GM23338 (cell line): ENCODE measurements around the gene PPFIBP2.

Experiments
- CREB1 ChIP-seq: fragments of 250-450 bp; sonication (Bioruptor Pico); IDR thresholded peaks from 2 replicates; pipeline ENCODE4 v1.5.0; 2020; ENCODE audit warnings: low read depth, mild to moderate bottlenecking, moderate library complexity
- EZH2 ChIP-seq: fragments of 200-600 bp; sonication (generic); IDR thresholded peaks from one replicate; pipeline ENCODE4 v1.8.0; 2017; ENCODE audit warnings: antibody characterized with exemption, mild to moderate bottlenecking, low read depth; ENCODE audit not compliant: unreplicated experiment
- EZH2phosphoT487 ChIP-seq: fragments of 200-600 bp; sonication (generic); IDR thresholded peaks from one replicate; pipeline ENCODE4 v1.8.1; 2018; ENCODE audit warnings: antibody characterized with exemption; ENCODE audit not compliant: unreplicated experiment
- JUNB ChIP-seq: IDR thresholded peaks from one replicate; pipeline ENCODE4 v1.6.1; 2016; ENCODE audit warnings: antibody characterized with exemption; ENCODE audit not compliant: unreplicated experiment
- NANOG ChIP-seq: IDR thresholded peaks from 2 replicates; pipeline ENCODE4 v1.6.1; 2016; ENCODE audit warnings: antibody characterized with exemption, borderline replicate concordance
- POLR2AphosphoS5 ChIP-seq: IDR thresholded peaks from 2 replicates; pipeline ENCODE4 v1.6.1; 2016; ENCODE audit warnings: antibody characterized with exemption, low read depth
- STAT1 ChIP-seq: IDR thresholded peaks from one replicate; pipeline ENCODE4 v1.6.1; 2016; ENCODE audit warnings: antibody characterized with exemption; ENCODE audit not compliant: unreplicated experiment
- ZNF114 ChIP-seq: fragments of 250-450 bp; sonication (Bioruptor Pico); IDR thresholded peaks from 2 replicates; pipeline ENCODE4 v1.5.0; 2020; ENCODE audit warnings: mild to moderate bottlenecking, moderate library complexity
- ZNF331 ChIP-seq: fragments of 250-450 bp; sonication (Bioruptor Pico); IDR thresholded peaks from 2 replicates; pipeline ENCODE4 v1.5.0; 2020; ENCODE audit warnings: low read depth, mild to moderate bottlenecking, moderate library complexity
- TF ChIP-seq, protein P1 (sequence below), 2 experiments: fragments of 200-600 bp in 1 of 2; sonication (generic) in 1 of 2; conservative IDR thresholded peaks; 2 replicates each; pipeline versions ENCODE4 v1.5.1 to v1.6.1; 2016 to 2017; ENCODE audit warnings: antibody characterized with exemption in 2 of 2, low read depth in 2 of 2, mild to moderate bottlenecking in 2 of 2, moderate library complexity in 1 of 2
- TF ChIP-seq, protein P2 (sequence below): IDR thresholded peaks from one replicate; pipeline ENCODE4 v1.6.1; 2018; ENCODE audit warnings: antibody characterized with exemption; ENCODE audit not compliant: unreplicated experiment
- TF ChIP-seq, protein P3 (sequence below): IDR thresholded peaks from 2 replicates; pipeline ENCODE4 v1.6.1; 2016; ENCODE audit warnings: antibody characterized with exemption
- TF ChIP-seq, protein P4 (sequence below): fragments of 250-450 bp; sonication (Bioruptor Pico); IDR thresholded peaks from 2 replicates; pipeline ENCODE4 v1.5.0; 2020; ENCODE audit warnings: mild to moderate bottlenecking, moderate library complexity

DNA sequence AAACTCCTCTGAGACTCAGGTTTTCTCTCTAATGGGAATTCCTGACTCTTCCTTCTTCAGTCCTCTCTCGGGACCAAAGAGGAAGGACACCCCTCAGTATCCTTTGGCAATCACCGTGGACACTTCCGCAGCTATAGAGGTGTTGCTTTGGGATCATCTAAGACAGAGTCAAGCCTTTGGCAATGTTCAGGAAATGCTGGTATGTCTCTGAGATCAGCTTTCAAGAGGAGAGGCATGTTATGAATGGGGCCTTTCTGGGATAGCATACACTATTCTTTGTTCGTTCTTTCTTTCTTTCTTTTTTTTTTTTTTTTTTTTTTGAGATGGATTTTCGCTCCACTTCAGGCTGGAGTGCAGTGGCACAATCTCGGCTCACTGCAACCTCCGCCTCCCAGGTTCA lies 42.7 kb upstream of the PPFIBP2 start:
- TF ChIP-seq, protein P1, sequence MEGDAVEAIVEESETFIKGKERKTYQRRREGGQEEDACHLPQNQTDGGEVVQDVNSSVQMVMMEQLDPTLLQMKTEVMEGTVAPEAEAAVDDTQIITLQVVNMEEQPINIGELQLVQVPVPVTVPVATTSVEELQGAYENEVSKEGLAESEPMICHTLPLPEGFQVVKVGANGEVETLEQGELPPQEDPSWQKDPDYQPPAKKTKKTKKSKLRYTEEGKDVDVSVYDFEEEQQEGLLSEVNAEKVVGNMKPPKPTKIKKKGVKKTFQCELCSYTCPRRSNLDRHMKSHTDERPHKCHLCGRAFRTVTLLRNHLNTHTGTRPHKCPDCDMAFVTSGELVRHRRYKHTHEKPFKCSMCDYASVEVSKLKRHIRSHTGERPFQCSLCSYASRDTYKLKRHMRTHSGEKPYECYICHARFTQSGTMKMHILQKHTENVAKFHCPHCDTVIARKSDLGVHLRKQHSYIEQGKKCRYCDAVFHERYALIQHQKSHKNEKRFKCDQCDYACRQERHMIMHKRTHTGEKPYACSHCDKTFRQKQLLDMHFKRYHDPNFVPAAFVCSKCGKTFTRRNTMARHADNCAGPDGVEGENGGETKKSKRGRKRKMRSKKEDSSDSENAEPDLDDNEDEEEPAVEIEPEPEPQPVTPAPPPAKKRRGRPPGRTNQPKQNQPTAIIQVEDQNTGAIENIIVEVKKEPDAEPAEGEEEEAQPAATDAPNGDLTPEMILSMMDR (conservative IDR thresholded peaks at IDR 0.05; ENCODE audit: low read depth in 2 of 2), result no peak
- no peak for TF ChIP-seq STAT1
- no peak for TF ChIP-seq CREB1 (CRISPR knock-in tag)
- TF ChIP-seq, protein P2, sequence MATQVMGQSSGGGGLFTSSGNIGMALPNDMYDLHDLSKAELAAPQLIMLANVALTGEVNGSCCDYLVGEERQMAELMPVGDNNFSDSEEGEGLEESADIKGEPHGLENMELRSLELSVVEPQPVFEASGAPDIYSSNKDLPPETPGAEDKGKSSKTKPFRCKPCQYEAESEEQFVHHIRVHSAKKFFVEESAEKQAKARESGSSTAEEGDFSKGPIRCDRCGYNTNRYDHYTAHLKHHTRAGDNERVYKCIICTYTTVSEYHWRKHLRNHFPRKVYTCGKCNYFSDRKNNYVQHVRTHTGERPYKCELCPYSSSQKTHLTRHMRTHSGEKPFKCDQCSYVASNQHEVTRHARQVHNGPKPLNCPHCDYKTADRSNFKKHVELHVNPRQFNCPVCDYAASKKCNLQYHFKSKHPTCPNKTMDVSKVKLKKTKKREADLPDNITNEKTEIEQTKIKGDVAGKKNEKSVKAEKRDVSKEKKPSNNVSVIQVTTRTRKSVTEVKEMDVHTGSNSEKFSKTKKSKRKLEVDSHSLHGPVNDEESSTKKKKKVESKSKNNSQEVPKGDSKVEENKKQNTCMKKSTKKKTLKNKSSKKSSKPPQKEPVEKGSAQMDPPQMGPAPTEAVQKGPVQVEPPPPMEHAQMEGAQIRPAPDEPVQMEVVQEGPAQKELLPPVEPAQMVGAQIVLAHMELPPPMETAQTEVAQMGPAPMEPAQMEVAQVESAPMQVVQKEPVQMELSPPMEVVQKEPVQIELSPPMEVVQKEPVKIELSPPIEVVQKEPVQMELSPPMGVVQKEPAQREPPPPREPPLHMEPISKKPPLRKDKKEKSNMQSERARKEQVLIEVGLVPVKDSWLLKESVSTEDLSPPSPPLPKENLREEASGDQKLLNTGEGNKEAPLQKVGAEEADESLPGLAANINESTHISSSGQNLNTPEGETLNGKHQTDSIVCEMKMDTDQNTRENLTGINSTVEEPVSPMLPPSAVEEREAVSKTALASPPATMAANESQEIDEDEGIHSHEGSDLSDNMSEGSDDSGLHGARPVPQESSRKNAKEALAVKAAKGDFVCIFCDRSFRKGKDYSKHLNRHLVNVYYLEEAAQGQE, result no peak
- TF ChIP-seq EZH2, result no peak
- TF ChIP-seq POLR2AphosphoS5, result no peak
- no peak for TF ChIP-seq EZH2phosphoT487
- TF ChIP-seq, protein P3, sequence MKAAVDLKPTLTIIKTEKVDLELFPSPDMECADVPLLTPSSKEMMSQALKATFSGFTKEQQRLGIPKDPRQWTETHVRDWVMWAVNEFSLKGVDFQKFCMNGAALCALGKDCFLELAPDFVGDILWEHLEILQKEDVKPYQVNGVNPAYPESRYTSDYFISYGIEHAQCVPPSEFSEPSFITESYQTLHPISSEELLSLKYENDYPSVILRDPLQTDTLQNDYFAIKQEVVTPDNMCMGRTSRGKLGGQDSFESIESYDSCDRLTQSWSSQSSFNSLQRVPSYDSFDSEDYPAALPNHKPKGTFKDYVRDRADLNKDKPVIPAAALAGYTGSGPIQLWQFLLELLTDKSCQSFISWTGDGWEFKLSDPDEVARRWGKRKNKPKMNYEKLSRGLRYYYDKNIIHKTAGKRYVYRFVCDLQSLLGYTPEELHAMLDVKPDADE, result no peak
- TF ChIP-seq JUNB, result no peak
- TF ChIP-seq ZNF331, result no peak
- TF ChIP-seq NANOG, result no peak
- no peak for TF ChIP-seq ZNF114 (CRISPR knock-in tag)
- TF ChIP-seq, protein P4, sequence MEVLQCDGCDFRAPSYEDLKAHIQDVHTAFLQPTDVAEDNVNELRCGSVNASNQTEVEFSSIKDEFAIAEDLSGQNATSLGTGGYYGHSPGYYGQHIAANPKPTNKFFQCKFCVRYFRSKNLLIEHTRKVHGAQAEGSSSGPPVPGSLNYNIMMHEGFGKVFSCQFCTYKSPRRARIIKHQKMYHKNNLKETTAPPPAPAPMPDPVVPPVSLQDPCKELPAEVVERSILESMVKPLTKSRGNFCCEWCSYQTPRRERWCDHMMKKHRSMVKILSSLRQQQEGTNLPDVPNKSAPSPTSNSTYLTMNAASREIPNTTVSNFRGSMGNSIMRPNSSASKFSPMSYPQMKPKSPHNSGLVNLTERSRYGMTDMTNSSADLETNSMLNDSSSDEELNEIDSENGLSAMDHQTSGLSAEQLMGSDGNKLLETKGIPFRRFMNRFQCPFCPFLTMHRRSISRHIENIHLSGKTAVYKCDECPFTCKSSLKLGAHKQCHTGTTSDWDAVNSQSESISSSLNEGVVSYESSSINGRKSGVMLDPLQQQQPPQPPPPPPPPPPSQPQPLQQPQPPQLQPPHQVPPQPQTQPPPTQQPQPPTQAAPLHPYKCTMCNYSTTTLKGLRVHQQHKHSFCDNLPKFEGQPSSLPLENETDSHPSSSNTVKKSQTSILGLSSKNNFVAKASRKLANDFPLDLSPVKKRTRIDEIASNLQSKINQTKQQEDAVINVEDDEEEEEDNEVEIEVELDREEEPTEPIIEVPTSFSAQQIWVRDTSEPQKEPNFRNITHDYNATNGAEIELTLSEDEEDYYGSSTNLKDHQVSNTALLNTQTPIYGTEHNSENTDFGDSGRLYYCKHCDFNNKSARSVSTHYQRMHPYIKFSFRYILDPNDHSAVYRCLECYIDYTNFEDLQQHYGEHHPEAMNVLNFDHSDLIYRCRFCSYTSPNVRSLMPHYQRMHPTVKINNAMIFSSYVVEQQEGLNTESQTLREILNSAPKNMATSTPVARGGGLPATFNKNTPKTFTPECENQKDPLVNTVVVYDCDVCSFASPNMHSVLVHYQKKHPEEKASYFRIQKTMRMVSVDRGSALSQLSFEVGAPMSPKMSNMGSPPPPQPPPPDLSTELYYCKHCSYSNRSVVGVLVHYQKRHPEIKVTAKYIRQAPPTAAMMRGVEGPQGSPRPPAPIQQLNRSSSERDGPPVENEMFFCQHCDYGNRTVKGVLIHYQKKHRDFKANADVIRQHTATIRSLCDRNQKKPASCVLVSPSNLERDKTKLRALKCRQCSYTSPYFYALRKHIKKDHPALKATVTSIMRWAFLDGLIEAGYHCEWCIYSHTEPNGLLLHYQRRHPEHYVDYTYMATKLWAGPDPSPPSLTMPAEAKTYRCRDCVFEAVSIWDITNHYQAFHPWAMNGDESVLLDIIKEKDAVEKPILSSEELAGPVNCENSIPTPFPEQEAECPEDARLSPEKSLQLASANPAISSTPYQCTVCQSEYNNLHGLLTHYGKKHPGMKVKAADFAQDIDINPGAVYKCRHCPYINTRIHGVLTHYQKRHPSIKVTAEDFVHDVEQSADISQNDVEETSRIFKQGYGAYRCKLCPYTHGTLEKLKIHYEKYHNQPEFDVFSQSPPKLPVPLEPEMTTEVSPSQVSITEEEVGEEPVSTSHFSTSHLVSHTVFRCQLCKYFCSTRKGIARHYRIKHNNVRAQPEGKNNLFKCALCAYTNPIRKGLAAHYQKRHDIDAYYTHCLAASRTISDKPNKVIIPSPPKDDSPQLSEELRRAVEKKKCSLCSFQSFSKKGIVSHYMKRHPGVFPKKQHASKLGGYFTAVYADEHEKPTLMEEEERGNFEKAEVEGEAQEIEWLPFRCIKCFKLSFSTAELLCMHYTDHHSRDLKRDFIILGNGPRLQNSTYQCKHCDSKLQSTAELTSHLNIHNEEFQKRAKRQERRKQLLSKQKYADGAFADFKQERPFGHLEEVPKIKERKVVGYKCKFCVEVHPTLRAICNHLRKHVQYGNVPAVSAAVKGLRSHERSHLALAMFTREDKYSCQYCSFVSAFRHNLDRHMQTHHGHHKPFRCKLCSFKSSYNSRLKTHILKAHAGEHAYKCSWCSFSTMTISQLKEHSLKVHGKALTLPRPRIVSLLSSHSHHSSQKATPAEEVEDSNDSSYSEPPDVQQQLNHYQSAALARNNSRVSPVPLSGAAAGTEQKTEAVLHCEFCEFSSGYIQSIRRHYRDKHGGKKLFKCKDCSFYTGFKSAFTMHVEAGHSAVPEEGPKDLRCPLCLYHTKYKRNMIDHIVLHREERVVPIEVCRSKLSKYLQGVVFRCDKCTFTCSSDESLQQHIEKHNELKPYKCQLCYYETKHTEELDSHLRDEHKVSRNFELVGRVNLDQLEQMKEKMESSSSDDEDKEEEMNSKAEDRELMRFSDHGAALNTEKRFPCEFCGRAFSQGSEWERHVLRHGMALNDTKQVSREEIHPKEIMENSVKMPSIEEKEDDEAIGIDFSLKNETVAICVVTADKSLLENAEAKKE (CRISPR knock-in tag), result no peak
